Measurements from ENCODE around the gene PRDX5.

- TF ChIP-seq, protein P1, sequence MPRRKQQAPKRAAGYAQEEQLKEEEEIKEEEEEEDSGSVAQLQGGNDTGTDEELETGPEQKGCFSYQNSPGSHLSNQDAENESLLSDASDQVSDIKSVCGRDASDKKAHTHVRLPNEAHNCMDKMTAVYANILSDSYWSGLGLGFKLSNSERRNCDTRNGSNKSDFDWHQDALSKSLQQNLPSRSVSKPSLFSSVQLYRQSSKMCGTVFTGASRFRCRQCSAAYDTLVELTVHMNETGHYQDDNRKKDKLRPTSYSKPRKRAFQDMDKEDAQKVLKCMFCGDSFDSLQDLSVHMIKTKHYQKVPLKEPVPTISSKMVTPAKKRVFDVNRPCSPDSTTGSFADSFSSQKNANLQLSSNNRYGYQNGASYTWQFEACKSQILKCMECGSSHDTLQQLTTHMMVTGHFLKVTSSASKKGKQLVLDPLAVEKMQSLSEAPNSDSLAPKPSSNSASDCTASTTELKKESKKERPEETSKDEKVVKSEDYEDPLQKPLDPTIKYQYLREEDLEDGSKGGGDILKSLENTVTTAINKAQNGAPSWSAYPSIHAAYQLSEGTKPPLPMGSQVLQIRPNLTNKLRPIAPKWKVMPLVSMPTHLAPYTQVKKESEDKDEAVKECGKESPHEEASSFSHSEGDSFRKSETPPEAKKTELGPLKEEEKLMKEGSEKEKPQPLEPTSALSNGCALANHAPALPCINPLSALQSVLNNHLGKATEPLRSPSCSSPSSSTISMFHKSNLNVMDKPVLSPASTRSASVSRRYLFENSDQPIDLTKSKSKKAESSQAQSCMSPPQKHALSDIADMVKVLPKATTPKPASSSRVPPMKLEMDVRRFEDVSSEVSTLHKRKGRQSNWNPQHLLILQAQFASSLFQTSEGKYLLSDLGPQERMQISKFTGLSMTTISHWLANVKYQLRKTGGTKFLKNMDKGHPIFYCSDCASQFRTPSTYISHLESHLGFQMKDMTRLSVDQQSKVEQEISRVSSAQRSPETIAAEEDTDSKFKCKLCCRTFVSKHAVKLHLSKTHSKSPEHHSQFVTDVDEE (CRISPR knock-in tag; IDR thresholded peaks at IDR 0.05): no peak
- TF ChIP-seq BACH2 (CRISPR knock-in tag; IDR thresholded peaks at IDR 0.05; ENCODE audit: borderline replicate concordance) (no peak), CREB5 (CRISPR knock-in tag; IDR thresholded peaks at IDR 0.05; ENCODE audit: low read depth) (no peak), ZFP3 (CRISPR knock-in tag; IDR thresholded peaks at IDR 0.05) (no peak), SNAI2 (CRISPR knock-in tag; IDR thresholded peaks at IDR 0.05) (no peak), RARB (CRISPR knock-in tag; IDR thresholded peaks at IDR 0.05) (no peak), ZNF565 (CRISPR knock-in tag; conservative IDR thresholded peaks at IDR 0.05; ENCODE audit: low read depth) (no peak), ZFP30 (CRISPR knock-in tag; IDR thresholded peaks at IDR 0.05) (no peak), ARNTL (CRISPR knock-in tag; IDR thresholded peaks at IDR 0.05; ENCODE audit: borderline replicate concordance, low read depth) (no peak)
Observed at GRCh38 chr11:64268893-64269539, 48.9 kb upstream of the PRDX5 start.

Data from SK-N-SH treated with all-trans-retinoic acid at 6 μM for 48 hours (cell line).